Natural killer cell (primary cell): ENCODE results near the gene TMC1. TPM values are rescaled to one million over a fixed set of nuclear protein-coding genes. Genes with fewer than 3 reads are reported as not detected.
"Not testable (repeated sequence)": the region's sequence is repeated elsewhere in the genome, so short reads cannot be mapped to it uniquely, and the experiment has no call there.

Experiments
- ATAC-seq, 3 donors: fragments of 150-1000 bp in 2 of 3; fragments of 200-7000 bp in 1 of 3; cut with Tn5 transposase; 1 replicate in 1 of 3; 2 replicates in 2 of 3; pipeline ENCODE4 v1.10.0; 2021; ENCODE audit warnings: mild to moderate bottlenecking in 2 of 3, moderate library complexity in 2 of 3
- DNase-seq, 2 donors: peaks; one replicate each; pipeline versions ENCODE4 v3.0.0 to v3.0.0-alpha.2; 2013 to 2021; ENCODE audit warnings: mixed read lengths in 1 of 2
- H3K27ac ChIP-seq: one replicate; pipeline ENCODE4 v1.5.1; 2013; ENCODE audit warnings: mild to moderate bottlenecking, low read length
- H3K27me3 ChIP-seq: one replicate; pipeline ENCODE4 v1.6.1; 2013; ENCODE audit warnings: low read length; ENCODE audit not compliant: control insufficient read depth, insufficient read depth
- H3K36me3 ChIP-seq: one replicate; pipeline ENCODE4 v1.6.1; 2013; ENCODE audit warnings: low read length; ENCODE audit not compliant: control insufficient read depth, insufficient read depth
- H3K4me1 ChIP-seq: one replicate; pipeline ENCODE4 v1.6.1; 2013; ENCODE audit warnings: low read length; ENCODE audit not compliant: control insufficient read depth, insufficient read depth
- H3K4me3 ChIP-seq: one replicate; pipeline ENCODE4 v1.5.1; 2013; ENCODE audit warnings: low read length
- H3K9me3 ChIP-seq: one replicate; pipeline ENCODE4 v1.6.1; 2013; ENCODE audit warnings: low read length; ENCODE audit not compliant: control insufficient read depth, insufficient read depth
- H3K27ac Mint-ChIP-seq, 2 donors: one replicate each; pipeline ENCODE4 v1.8.0; 2022; ENCODE audit warnings: mild to moderate bottlenecking in 2 of 2, mixed read lengths in 2 of 2, moderate library complexity in 1 of 2
- H3K27me3 Mint-ChIP-seq, 2 donors: one replicate each; pipeline ENCODE4 v1.8.0; 2022; ENCODE audit warnings: low read depth in 2 of 2, mixed read lengths in 2 of 2
- H3K36me3 Mint-ChIP-seq: one replicate; pipeline ENCODE4 v1.8.0; 2022; ENCODE audit warnings: mixed read lengths
- H3K4me1 Mint-ChIP-seq, 2 donors: one replicate each; pipeline ENCODE4 v1.8.0; 2022; ENCODE audit warnings: mixed read lengths in 2 of 2
- H3K4me3 Mint-ChIP-seq: one replicate; pipeline ENCODE4 v1.8.0; 2022; ENCODE audit warnings: mild to moderate bottlenecking, moderate library complexity, mixed read lengths
- H3K9me3 Mint-ChIP-seq, 2 donors: one replicate each; pipeline ENCODE4 v1.8.0; 2022; ENCODE audit warnings: mixed read lengths in 2 of 2
- CTCF ChIP-seq: fragments of 200-600 bp; IDR thresholded peaks from one replicate; pipeline ENCODE4 v1.8.0; 2022; ENCODE audit warnings: antibody characterized with exemption
- WGBS: methylation state at CpG from one replicate; pipeline ENCODE4 v1.1.7; 2013; ENCODE audit warnings: missing lambda C conversion rate; ENCODE audit not compliant: insufficient coverage; 5-methylcytosine and 5-hydroxymethylcytosine counted together
- intact Hi-C: fragments of 100-400 bp; cut with micrococcal nuclease; formaldehyde crosslinking; loops from one replicate; pipeline ENCODE4 v1.14.2; 2022
- total RNA-seq, 4 donors: library from RNA; stranded (reverse); fragments of 120-200 nt in 1 of 4; gene quantifications; one replicate each; pipeline versions ENCODE4 v1.2.3 to v1.2.4, GENCODE V29; 2013 to 2022

The TMC1 gene
- total RNA-seq, 3 donors from 2014 or later (not counting 1 experiment from before 2014, with no cell fraction given), result not detected

GRCh38 chr9:72843520-72844439 lies 322.4 kb downstream of the TMC1 start:
- 87% methylated on average over 9 of the region's 9 CpGs for WGBS
- Histone ChIP-seq H3K27me3 (no peaks in the 10 kb centered on the region), H3K4me1 (no peaks in the 10 kb centered on the region), H3K27ac (no peak overlapping the region), H3K9me3 (no peaks in the 10 kb centered on the region), H3K4me3 (no peak overlapping the region), H3K36me3 (no peaks in the 10 kb centered on the region)
- no peaks in the 10 kb centered on the region for H3K4me1 Mint-ChIP-seq
- H3K36me3 Mint-ChIP-seq, result peaks cover 7% of the 10 kb centered on the region
- H3K9me3 Mint-ChIP-seq, result peaks cover 3 to 11% of the 10 kb centered on the region in 2 donors
- DNase-seq (no peak), ATAC-seq (no peak)
- no peak overlapping the region for H3K27ac Mint-ChIP-seq
- intact Hi-C loops, result no loop called here
- H3K27me3 Mint-ChIP-seq, result peaks cover 0 to 6% of the 10 kb centered on the region in 2 donors
- TF ChIP-seq CTCF, result no peak
- H3K4me3 Mint-ChIP-seq, result no peak overlapping the region

- no peaks in the 10 kb centered on the region for H3K4me1 ChIP-seq
- no peak for TF ChIP-seq CTCF
- H3K36me3 ChIP-seq, result no peaks in the 10 kb centered on the region
- no peaks in the 10 kb centered on the region for H3K9me3 ChIP-seq
- H3K27ac Mint-ChIP-seq, result no peak overlapping the region
- no peak overlapping the region for H3K4me3 ChIP-seq
- intact Hi-C loops, result no loop called here
- H3K27me3 ChIP-seq, result no peaks in the 10 kb centered on the region
- H3K9me3 Mint-ChIP-seq, result peaks cover 3 to 11% of the 10 kb centered on the region in 2 donors
- peaks cover 7% of the 10 kb centered on the region for H3K36me3 Mint-ChIP-seq
- H3K27ac ChIP-seq, result no peak overlapping the region
- H3K27me3 Mint-ChIP-seq, result peaks cover 0 to 6% of the 10 kb centered on the region in 2 donors
- H3K4me1 Mint-ChIP-seq, result no peaks in the 10 kb centered on the region
- ATAC-seq (no peak), DNase-seq (no peak)
- H3K4me3 Mint-ChIP-seq, result no peak overlapping the region
- 100% methylated on average over 1 of the region's 1 CpG for WGBS
These were observed 323.0 kb downstream of the TMC1 start for GRCh38 chr9:72844440-72844768.

- H3K27ac Mint-ChIP-seq, H3K27me3 ChIP-seq, H3K4me1 ChIP-seq, H3K4me3 Mint-ChIP-seq, DNase-seq, ATAC-seq, H3K4me3 ChIP-seq, intact Hi-C loops, H3K27ac ChIP-seq, H3K9me3 ChIP-seq, H3K36me3 Mint-ChIP-seq, H3K36me3 ChIP-seq, H3K27me3 Mint-ChIP-seq, H3K4me1 Mint-ChIP-seq: not testable (repeated sequence)
- H3K9me3 Mint-ChIP-seq, result peaks cover 3 to 11% of the 10 kb centered on the region in 2 donors
- 97% methylated on average over 2 of the region's 3 CpGs for WGBS
These were observed 323.6 kb downstream of the TMC1 start for GRCh38 chr9:72845052-72845451.

- intact Hi-C loops, H3K4me1 ChIP-seq, H3K36me3 ChIP-seq, H3K27me3 Mint-ChIP-seq, H3K27ac Mint-ChIP-seq, H3K4me1 Mint-ChIP-seq, H3K4me3 ChIP-seq, H3K27ac ChIP-seq, ATAC-seq, H3K27me3 ChIP-seq, H3K9me3 Mint-ChIP-seq, H3K36me3 Mint-ChIP-seq, DNase-seq, H3K4me3 Mint-ChIP-seq, H3K9me3 ChIP-seq: not testable (repeated sequence)
- WGBS, result no CpG with 5 or more reads among the region's 4 CpGs
These were observed 328.8 kb downstream of the TMC1 start for GRCh38 chr9:72850209-72850608.
